Raji (cell line): ENCODE measurements around the gene ZNF691.

Experiments used
- POLR2A ChIP-seq: IDR thresholded peaks from 2 replicates; pipeline ENCODE4 v1.6.1; 2011; ENCODE audit warnings: low read depth, low read length, control low read depth; ENCODE audit not compliant: insufficient read depth

The ZNF691 gene

GRCh38 chr1:42825036-42825851 is 21.2 kb upstream of the ZNF691 start:
- TF ChIP-seq POLR2A = no peak

DNA sequence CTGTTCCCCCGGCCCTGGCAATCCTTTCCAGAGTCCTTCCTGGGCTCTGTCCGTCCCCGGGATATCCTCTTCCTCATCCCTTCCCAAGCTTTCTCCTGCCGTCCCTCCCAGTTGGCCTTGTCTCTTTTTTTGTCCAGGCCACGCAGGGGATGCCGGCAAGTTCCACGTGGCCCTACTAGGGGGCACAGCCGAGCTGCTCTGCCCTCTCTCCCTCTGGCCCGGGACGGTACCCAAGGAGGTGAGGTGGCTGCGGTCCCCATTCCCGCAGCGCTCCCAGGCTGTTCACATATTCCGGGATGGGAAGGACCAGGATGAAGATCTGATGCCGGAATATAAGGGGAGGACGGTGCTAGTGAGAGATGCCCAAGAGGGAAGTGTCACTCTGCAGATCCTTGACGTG is 15.8 kb upstream of the ZNF691 start:
- TF ChIP-seq POLR2A = no peak

- no peak for TF ChIP-seq POLR2A
Measured at GRCh38 chr1:42831273-42831672, 15.1 kb upstream of the ZNF691 start.

DNA sequence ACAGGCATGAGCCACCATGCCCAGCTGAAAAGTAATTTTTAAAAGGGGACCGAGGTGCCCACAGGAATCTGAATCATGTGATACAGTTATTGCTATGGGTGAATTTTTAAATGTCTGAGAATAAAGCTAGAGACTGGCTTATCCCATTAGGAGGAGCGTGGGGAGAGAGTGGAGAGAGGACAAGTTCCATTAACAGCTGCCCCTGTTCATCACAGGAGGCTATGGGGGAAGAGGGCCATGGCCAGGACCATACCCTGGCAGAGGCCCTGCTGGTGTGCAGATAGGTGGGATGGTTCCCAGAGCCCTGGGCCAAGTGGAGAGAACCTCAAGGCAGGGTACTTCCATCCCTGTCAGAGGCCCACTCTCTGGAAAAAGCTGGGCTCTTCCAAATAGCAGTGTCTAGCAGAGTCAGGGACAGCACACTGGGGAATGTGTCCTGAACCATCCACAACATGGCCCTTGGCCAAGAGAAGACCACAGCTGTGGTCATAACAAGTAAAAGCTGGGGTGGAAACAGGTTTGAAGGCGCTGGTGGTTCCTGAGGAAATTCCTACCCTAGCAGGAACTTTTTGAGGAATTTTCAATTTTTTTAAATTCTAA is 13.7 kb upstream of the ZNF691 start:
- no peak for TF ChIP-seq POLR2A

DNA sequence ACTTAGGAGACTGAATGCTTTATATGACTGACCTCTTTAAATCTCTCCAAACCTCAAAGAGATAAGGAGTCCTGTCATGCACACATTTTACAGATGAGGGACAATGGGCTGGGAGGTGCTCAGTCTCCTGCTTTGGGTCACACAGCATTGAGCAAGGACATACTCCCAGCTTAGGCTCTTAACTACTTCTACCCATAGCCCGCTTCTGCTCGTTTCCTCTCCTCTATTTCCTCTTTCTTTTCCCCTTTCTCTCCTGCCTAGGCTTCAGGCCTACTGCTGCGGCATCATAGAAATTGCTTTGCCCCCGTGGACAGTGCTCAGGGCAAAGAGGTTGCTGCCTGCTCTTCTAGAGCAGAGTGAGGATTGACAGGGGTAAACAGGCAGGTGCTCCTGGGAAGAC is 12.4 kb upstream of the ZNF691 start:
- TF ChIP-seq POLR2A = no peak

GRCh38 chr1:42834803-42835202 is 11.6 kb upstream of the ZNF691 start:
- no peak for TF ChIP-seq POLR2A

DNA sequence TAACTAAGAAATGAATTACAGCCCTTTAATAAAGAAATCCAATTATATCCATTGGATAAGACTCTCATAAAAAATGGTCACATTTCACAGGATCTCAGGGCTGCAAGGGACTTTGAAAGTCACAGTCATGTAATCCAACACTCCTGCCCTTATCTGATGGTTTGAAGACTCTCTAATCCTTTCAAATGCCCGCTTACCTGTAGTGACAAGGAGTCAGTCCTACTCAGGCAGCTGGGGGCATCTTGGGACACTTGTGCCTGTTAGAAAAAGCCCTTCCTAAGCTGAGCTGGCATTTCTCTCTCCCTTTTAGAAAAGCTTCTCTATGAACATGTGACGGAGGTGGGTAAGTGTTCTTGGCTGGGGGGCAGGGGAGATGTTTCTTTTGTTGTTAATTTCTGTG is 11.0 kb upstream of the ZNF691 start:
- TF ChIP-seq POLR2A = no peak

DNA sequence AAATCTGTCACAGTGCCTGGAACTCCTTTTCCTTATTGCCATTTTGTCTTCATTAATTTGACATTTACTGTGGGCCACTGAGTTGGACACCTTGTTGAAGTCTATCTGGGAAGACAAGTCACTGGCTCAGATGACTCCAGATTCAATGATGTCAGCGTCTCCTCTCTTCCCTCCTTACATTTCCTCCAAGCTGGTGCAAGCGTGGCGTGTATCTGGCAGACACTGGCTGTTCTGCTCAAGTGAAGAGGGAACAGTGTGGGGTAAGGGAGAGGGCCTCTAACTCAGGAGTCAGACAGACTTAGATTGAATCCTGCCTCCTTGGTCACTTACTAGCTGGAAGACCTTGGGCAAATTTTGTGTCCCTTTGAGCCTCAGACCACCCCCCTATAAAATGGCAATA is 8.7 kb upstream of the ZNF691 start:
- no peak for TF ChIP-seq POLR2A

- no peak for TF ChIP-seq POLR2A
Measured at GRCh38 chr1:42838482-42839190, 7.8 kb upstream of the ZNF691 start.

DNA sequence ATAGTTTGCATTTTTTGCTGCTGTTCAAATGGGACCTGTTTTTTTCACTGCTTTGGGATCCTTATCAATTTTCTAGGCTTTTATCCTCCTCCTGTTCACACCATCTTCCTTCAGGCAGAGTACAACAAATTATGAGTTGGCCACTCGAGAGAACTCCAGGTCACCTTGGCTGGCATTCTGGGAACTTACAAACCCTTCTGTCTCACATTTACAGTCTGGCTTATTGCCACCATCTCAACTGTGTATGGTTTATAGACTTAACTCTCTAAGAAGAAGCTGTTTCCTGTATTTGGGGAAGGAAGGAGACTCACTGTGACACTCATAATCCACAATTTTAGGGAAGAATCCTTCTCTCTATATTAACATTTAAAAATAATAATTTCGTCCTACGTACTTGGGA is 5.4 kb upstream of the ZNF691 start:
- TF ChIP-seq POLR2A = no peak

DNA sequence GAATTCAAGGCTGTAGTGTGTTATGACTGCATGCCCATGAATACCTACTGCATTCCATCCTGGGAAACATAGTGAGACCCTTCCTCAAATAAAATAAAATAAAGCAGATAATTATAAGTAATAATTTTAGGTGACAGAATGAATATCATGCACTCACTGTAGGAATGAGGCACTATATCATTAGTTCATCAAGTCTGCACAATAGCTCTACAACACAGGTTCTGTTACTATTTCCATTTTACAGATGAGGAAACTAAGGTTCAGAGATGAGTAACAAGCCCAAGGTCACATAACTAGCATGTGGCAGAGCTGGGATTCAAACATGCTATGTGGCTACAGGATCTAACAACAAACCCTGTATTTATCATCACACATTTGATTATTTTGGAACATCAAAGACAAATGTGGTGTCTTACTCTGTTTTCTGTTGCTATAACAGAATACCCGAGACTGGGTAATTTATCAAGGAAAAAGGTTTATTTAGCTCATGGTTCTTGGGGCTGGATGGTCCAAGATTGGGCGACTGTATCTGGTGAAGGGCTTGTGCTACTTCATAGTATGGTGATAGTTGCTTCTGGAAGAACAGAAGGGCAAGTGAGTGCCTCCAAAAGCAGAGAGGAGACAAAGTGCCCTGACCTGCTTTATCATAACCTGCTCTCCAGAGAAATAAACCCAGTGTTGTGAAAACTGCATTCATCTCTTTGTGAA is 4.8 kb upstream of the ZNF691 start:
- no peak for TF ChIP-seq POLR2A

GRCh38 chr1:42844592-42845140 is 1.7 kb upstream of the ZNF691 start:
- TF ChIP-seq POLR2A = no peak

- TF ChIP-seq POLR2A = no peak
Measured at GRCh38 chr1:42845193-42845592, 1.2 kb upstream of the ZNF691 start.

DNA sequence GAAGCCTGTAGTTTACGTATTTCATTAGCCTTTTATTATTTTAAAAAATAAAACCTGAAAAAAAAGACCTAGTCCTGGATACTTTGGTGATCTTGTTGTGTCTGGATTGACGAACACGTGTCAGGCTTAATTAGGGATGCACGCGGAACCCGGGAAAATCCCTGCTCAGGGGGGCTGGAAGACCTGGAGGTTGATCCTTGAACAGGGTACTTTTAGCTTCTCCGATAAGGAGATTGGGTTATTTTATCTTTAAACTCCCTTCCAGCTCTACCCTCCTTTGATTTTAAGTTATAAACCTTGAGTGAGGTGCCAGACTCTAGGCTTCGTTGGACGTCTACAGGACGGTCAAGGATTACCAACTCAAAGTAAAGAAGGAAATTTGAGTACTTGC is 552 bp upstream of the ZNF691 start:
- TF ChIP-seq POLR2A = no peak

- no peak for TF ChIP-seq POLR2A
Measured at GRCh38 chr1:42847111-42847595, 740 bp downstream of the ZNF691 start.
